IMR-90 (cell line): ENCODE data around the gene SLC2A6. TPM values are rescaled to one million over a fixed set of nuclear protein-coding genes. Genes with fewer than 3 reads are reported as not detected.

Experiments
- ATAC-seq: fragments of 200-7000 bp; cut with Tn5 transposase; 2 replicates; pipeline ENCODE4 v1.9.1; 2020; ENCODE audit warnings: low read depth, mild to moderate bottlenecking, moderate library complexity
- BruUV-seq: library from RNA; stranded (reverse); fragments of 400-500 nt; replicated peaks from 2 replicates; lab custom pipeline; 2021; lab: Mats Ljungman, UMichigan
- CTCF ChIA-PET: fragments of 300-600 bp; formaldehyde crosslinking; extraction: SDS; loops from one replicate; lab custom pipeline; 2021; ENCODE audit warnings: antibody characterized with exemption; lab: Yijun Ruan, JAX
- POLR2A ChIA-PET: fragments of 300-600 bp; sonication (Branson Sonifier 250); formaldehyde crosslinking; loops from one replicate; lab custom pipeline; 2022; ENCODE audit warnings: antibody characterized with exemption; ENCODE audit not compliant: unreplicated experiment; lab: Charles Lee
- DNase-seq: peaks from one replicate; pipeline ENCODE4 v3.0.0; 2013
- H2AFZ ChIP-seq: replicated peaks from 2 replicates; pipeline ENCODE3; 2013; ENCODE audit warnings: low read length, mild to moderate bottlenecking; ENCODE audit not compliant: poor library complexity
- H2AK5ac ChIP-seq: 2 replicates; pipeline ENCODE4 v1.6.1; 2013; ENCODE audit warnings: low read depth, low read length, inconsistent platforms
- H2AK9ac ChIP-seq: replicated peaks from 2 replicates; pipeline ENCODE3; 2013; ENCODE audit warnings: mild to moderate bottlenecking, low read depth, low read length, moderate library complexity; ENCODE audit not compliant: poor library complexity
- H2BK120ac ChIP-seq: 2 replicates; pipeline ENCODE4 v1.6.1; 2013; ENCODE audit warnings: low read depth, low read length, inconsistent platforms
- H2BK15ac ChIP-seq: 3 replicates; pipeline ENCODE4 v1.6.1; 2013; ENCODE audit warnings: low read depth, low read length, inconsistent platforms
- H2BK20ac ChIP-seq: 2 replicates; pipeline ENCODE4 v1.6.1; 2013; ENCODE audit warnings: low read depth, mild to moderate bottlenecking, inconsistent platforms, low read length, moderate library complexity
- H2BK5ac ChIP-seq: 2 replicates; pipeline ENCODE4 v1.6.1; 2013; ENCODE audit warnings: mild to moderate bottlenecking, low read depth, low read length, inconsistent platforms; ENCODE audit not compliant: poor library complexity, severe bottlenecking
- H3K14ac ChIP-seq: replicated peaks from 2 replicates; pipeline ENCODE4 v1.6.1; 2013; ENCODE audit warnings: low read depth, low read length, inconsistent platforms
- H3K18ac ChIP-seq: 2 replicates; pipeline ENCODE4 v1.6.1; 2013; ENCODE audit warnings: low read depth, low read length, control low read depth
- H3K23ac ChIP-seq: 2 replicates; pipeline ENCODE4 v1.6.1; 2013; ENCODE audit warnings: low read depth, low read length, inconsistent platforms
- H3K27ac ChIP-seq: 2 replicates; pipeline ENCODE4 v1.5.1; 2013; ENCODE audit warnings: mild to moderate bottlenecking, control low read depth, low read length; ENCODE audit not compliant: insufficient read depth
- H3K27me3 ChIP-seq: 2 replicates; pipeline ENCODE4 v1.6.1; 2013; ENCODE audit warnings: low read length; ENCODE audit not compliant: control insufficient read depth, insufficient read depth
- H3K36me3 ChIP-seq: 2 replicates; pipeline ENCODE4 v1.6.1; 2013; ENCODE audit warnings: low read length, mixed read lengths; ENCODE audit not compliant: control insufficient read depth, insufficient read depth
- H3K4ac ChIP-seq: 2 replicates; pipeline ENCODE4 v1.6.1; 2013; ENCODE audit warnings: low read depth, low read length, inconsistent platforms
- H3K4me1 ChIP-seq: 2 replicates; pipeline ENCODE4 v1.6.1; 2013; ENCODE audit warnings: low read length, mixed read lengths; ENCODE audit not compliant: control insufficient read depth, insufficient read depth
- H3K4me2 ChIP-seq: 2 replicates; pipeline ENCODE4 v1.6.1; 2013; ENCODE audit warnings: low read depth, mild to moderate bottlenecking, control low read depth, low read length, moderate library complexity
- H3K4me3 ChIP-seq: 2 replicates; pipeline ENCODE4 v1.5.1; 2013; ENCODE audit warnings: low read depth, mild to moderate bottlenecking, control low read depth, low read length, moderate library complexity; ENCODE audit not compliant: insufficient read depth
- H3K56ac ChIP-seq: 2 replicates; pipeline ENCODE4 v1.6.1; 2013; ENCODE audit warnings: low read length, inconsistent platforms; ENCODE audit not compliant: insufficient read depth; ENCODE audit errors: extremely low read depth
- H3K79me1 ChIP-seq, 2 experiments: 2 replicates each; pipeline ENCODE4 v1.6.1; 2013; ENCODE audit warnings: low read length in 2 of 2, inconsistent platforms in 1 of 2, low read depth in 1 of 2
- H3K9ac ChIP-seq: 2 replicates; pipeline ENCODE4 v1.6.1; 2013; ENCODE audit warnings: low read depth, low read length, control low read depth
- H3K9me1 ChIP-seq: 2 replicates; pipeline ENCODE4 v1.6.1; 2013; ENCODE audit warnings: low read length, inconsistent platforms; ENCODE audit not compliant: insufficient read depth
- H3K9me3 ChIP-seq: 2 replicates; pipeline ENCODE4 v1.6.1; 2013; ENCODE audit warnings: low read length; ENCODE audit not compliant: control insufficient read depth, insufficient read depth
- H4K20me1 ChIP-seq: 2 replicates; pipeline ENCODE4 v1.6.1; 2013; ENCODE audit warnings: low read length, inconsistent platforms; ENCODE audit not compliant: insufficient read depth
- H4K5ac ChIP-seq: 2 replicates; pipeline ENCODE4 v1.6.1; 2013; ENCODE audit warnings: mild to moderate bottlenecking, low read depth, low read length, control low read depth
- H4K8ac ChIP-seq, 2 experiments: 2 replicates each; pipeline ENCODE4 v1.6.1; 2013; ENCODE audit warnings: low read depth in 2 of 2, low read length in 2 of 2, control low read depth in 1 of 2, inconsistent platforms in 1 of 2
- H4K91ac ChIP-seq: 2 replicates; pipeline ENCODE4 v1.6.1; 2013; ENCODE audit warnings: low read depth, low read length, inconsistent platforms; ENCODE audit not compliant: insufficient read depth
- RCOR1 ChIP-seq: IDR thresholded peaks from 2 replicates; pipeline ENCODE4 v1.6.1; 2012; ENCODE audit warnings: mild to moderate bottlenecking, low read length, improper control_type of control experiment; ENCODE audit not compliant: insufficient replicate concordance
- WGBS, 2 experiments: methylation state at CpG; one replicate each; pipeline versions ENCODE4 v1.1.5 to v1.1.7; 2013; ENCODE audit warnings: missing lambda C conversion rate in 2 of 2; ENCODE audit not compliant: insufficient read length in 1 of 2; ENCODE audit errors: extremely low coverage in 2 of 2; 5-methylcytosine and 5-hydroxymethylcytosine counted together
- dilution Hi-C: fragments of 300-500 bp; cut with HindIII; formaldehyde crosslinking; loops from one replicate; pipeline ENCODE4 v1.14.3; 2018; ENCODE audit warnings: low sequenced_read_pairs; ENCODE audit not compliant: unreplicated experiment
- in situ Hi-C: fragments of 300-500 bp; cut with MboI; formaldehyde crosslinking; loops from 3 replicates; pipeline ENCODE4 v1.14.3; 2019; ENCODE audit warnings: low sequenced_read_pairs, inconsistent platforms, mixed read lengths
- intact Hi-C: fragments of 100-400 bp; cut with micrococcal nuclease; formaldehyde crosslinking; loops from 2 replicates; pipeline ENCODE4 v1.10.0; 2022
- polyA plus RNA-seq, 3 experiments: library from polyadenylated mRNA; depleted of rRNA; stranded (reverse); fragments of >200 nt; gene quantifications; 2 replicates each; pipeline ENCODE4 v1.2.3, GENCODE V29; 2012; ENCODE audit warnings: low replicate concordance in 1 of 3
- total RNA-seq: library from RNA; depleted of rRNA; stranded (reverse); fragments of >200 nt; gene quantifications from 2 replicates; pipeline ENCODE4 v1.2.3, GENCODE V29; 2012

SLC2A6 gene
- total and polyA plus RNA-seq, 2 of the 4 experiments (the other 2 are of a cell fraction) = 2.9 to 8.5 TPM

DNA sequence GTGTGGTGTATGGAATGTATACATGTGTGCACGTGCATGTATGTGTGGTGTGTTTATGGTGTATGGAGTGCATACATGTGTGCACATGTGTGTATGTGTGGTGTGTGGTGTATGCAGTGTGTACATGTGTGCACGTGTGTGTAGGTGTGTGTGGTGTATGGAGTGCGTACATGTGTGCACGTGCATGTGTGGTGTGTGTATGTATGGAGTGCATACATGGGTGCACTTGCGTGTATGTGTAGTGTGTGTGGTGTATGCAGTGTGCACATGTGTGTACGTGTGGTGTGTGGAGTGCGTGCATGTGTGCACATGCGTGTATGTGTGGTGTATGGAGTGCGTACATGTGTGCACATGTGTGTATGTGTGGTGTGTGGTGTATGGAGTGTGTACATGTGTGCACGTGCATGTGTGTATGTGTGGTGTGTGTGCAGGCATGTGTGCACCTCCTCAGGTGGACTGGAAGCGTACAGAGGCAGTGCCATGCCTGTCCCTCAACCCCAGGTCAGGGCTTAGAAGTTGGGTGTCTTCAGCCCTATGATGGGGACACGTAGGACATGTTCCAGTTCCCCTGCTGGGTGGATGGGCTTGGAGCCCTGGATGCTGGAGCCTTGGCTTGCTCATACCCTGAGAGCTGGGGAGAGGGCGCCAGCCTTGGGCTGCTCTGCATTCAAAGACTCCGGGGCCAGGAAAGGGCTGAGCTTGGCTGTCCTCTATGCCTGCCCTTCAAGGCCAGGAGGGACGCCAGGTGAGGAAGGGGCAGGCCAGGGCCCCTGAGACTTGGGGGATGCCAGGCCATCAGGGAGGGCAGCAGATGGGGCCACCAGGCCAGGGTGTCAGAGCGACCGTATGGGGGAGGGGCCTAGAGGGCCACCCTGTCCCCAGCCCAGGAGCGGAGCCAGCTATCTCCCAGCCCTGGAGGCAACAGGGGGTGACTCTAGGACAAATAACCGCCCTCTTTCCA lies 33.6 kb upstream of the SLC2A6 start:
- H3K4ac ChIP-seq = no peak overlapping the region
- H2AK9ac ChIP-seq = no peak overlapping the region
- intact Hi-C loops = no loop called here
- no peak overlapping the region for H2BK15ac ChIP-seq
- H2AK5ac ChIP-seq = no peak overlapping the region
- dilution Hi-C loops = no loop called here
- ATAC-seq (no peak), DNase-seq (no peak)
- no peak overlapping the region for H3K4me2 ChIP-seq
- no peak overlapping the region for H2BK5ac ChIP-seq
- H3K9me3 ChIP-seq = no peaks in the 10 kb centered on the region
- no peak overlapping the region for H4K5ac ChIP-seq
- no peak overlapping the region for H3K56ac ChIP-seq
- no peak overlapping the region for H3K27ac ChIP-seq
- H4K20me1 ChIP-seq = peaks cover 3% of the 10 kb centered on the region; the same call in 1 of the 2 replicates
- BruUV-seq = no TSS peak
- TF ChIP-seq RCOR1 = no peak
- H4K91ac ChIP-seq = no peak overlapping the region
- H3K18ac ChIP-seq = no peak overlapping the region
- peaks cover 6% of the 10 kb centered on the region; the same call in 1 of the 2 replicates for H3K9me1 ChIP-seq
- in situ Hi-C loops = no loop called here
- H3K4me1 ChIP-seq = peaks cover 5% of the 10 kb centered on the region; the same call in 1 of the 2 replicates
- H2BK20ac ChIP-seq = no peak overlapping the region
- H2BK120ac ChIP-seq = no peak overlapping the region
- CTCF ChIA-PET = no interaction called here
- peaks cover 38% of the 10 kb centered on the region; the same call in 1 of the 2 replicates for H3K27me3 ChIP-seq
- H3K36me3 ChIP-seq = no peaks in the 10 kb centered on the region
- no peaks in the 10 kb centered on the region for H3K79me1 ChIP-seq
- no peak overlapping the region for H2AFZ ChIP-seq
- H4K8ac ChIP-seq = no peak overlapping the region
- no peak overlapping the region for H3K14ac ChIP-seq
- WGBS, 2 experiments = 81% methylated on average over 10 of the region's 19 CpGs; no CpG with 5 or more reads in 1 of the 2 experiments
- POLR2A ChIA-PET = no interaction called here
- H3K4me3 ChIP-seq = no peak overlapping the region
- H3K23ac ChIP-seq = no peak overlapping the region
- no peak overlapping the region for H3K9ac ChIP-seq
